Measurements from ENCODE around the gene TRMT44. TPM values are rescaled to one million over a fixed set of nuclear protein-coding genes. Genes with fewer than 3 reads are reported as not detected.
A peak's percentile ranks its signal among the peaks of the same experiment; 100 is the strongest.

TRMT44 gene
- total and polyA plus RNA-seq, 7 experiments from 2014 or later: 13.8 to 33.7 (median 29.3) TPM

DNA sequence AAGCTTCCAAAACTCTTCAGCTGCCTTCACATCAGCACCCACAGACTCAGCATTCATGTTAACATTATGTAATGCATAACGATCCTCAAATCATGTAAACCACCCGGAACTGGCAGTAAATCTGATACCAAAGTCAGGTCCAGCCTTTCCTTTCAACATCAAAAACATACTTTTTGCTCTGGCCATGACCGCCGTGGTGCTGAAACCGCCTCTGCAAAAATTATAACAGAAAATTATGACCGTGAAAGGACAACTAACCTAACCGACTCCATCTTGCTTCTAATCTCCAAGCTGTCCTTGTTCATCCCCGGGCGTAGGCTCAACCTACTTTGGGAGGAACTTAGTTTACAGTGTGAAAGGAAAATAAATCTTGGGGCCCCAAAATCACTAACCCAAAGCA is 51.6 kb downstream of the TRMT44 start:
- CTCF ChIA-PET: no interaction called here
- intact Hi-C loops (cut with micrococcal nuclease): no loop called here

DNA sequence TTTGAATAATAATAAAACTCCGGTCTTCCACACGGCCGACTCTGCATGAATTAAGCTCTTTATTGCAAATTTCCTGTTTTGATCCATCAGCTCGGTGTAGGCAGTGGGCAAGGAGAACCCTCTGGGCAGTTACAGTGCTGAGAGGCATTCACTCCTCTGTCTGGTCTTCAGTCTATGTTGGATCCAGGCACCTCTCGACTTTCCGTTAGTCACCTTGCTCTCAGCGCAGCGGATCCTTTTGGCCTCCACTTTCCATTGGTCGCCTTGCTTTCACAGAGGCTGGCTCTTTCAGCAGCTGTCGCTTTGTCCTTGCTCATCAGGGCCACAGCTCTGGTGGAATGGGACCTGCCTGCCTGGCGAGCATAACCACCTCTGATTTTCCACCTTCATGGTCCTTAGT is 52.9 kb downstream of the TRMT44 start:
- DNase-seq (no peak), ATAC-seq (no peak)
- Mint-ChIP-seq H3K4me3 (no peak overlapping the region), H3K27ac (peak overlapping the region in 1 of 9 donors; percentile 53), H3K9me3 (peaks cover 0 to 32% (median 10%) of the 10 kb centered on the region in 11 donors), H3K27me3 (no peaks in the 10 kb centered on the region), H3K36me3 (peaks cover 0 to 47% (median 33%) of the 10 kb centered on the region in 5 donors), H3K4me1 (no peaks in the 10 kb centered on the region)
- CTCF ChIA-PET: no interaction called here
- POLR2A ChIA-PET: no interaction called here
- H3K4me1 ChIP-seq (ENCODE audit: control insufficient read depth in 2 of 2, insufficient read depth in 2 of 2, low read length in 2 of 2): no peaks in the 10 kb centered on the region
- H3K36me3 ChIP-seq (ENCODE audit: control insufficient read depth in 2 of 3, insufficient read depth in 3 of 3, low read length in 3 of 3): no peaks in the 10 kb centered on the region
- intact Hi-C loops (cut with micrococcal nuclease): no loop called here
- H3K9me3 ChIP-seq (ENCODE audit: control insufficient read depth in 2 of 3, low read length in 3 of 3): peaks cover 0 to 4% (median 0%) of the 10 kb centered on the region in 3 experiments
- no peak overlapping the region for H3K27ac ChIP-seq (ENCODE audit: low read depth, low read length)
- H3K27me3 ChIP-seq (ENCODE audit: control insufficient read depth in 2 of 2, insufficient read depth in 2 of 2, low read length in 2 of 2): no peaks in the 10 kb centered on the region
- H3K4me3 ChIP-seq (ENCODE audit: low read length): no peak overlapping the region

More for the DNA sequence above, 51.6 kb downstream of the TRMT44 start:
- H3K9me3 ChIP-seq (ENCODE audit: control insufficient read depth in 2 of 3, low read length in 3 of 3): peaks cover 0 to 4% (median 0%) of the 10 kb centered on the region in 3 experiments
- H3K4me1 ChIP-seq (ENCODE audit: control insufficient read depth in 2 of 2, insufficient read depth in 2 of 2, low read length in 2 of 2): no peaks in the 10 kb centered on the region
- POLR2A ChIA-PET: no interaction called here
- DNase-seq: no peak
- Mint-ChIP-seq H3K36me3 (peaks cover 0 to 52% (median 31%) of the 10 kb centered on the region in 5 donors), H3K27ac (no peak overlapping the region), H3K4me3 (no peak overlapping the region), H3K27me3 (no peaks in the 10 kb centered on the region), H3K4me1 (no peaks in the 10 kb centered on the region), H3K9me3 (peaks cover 0 to 20% (median 3%) of the 10 kb centered on the region in 11 donors)
- H3K36me3 ChIP-seq (ENCODE audit: control insufficient read depth in 2 of 3, insufficient read depth in 3 of 3, low read length in 3 of 3): no peaks in the 10 kb centered on the region
- no peak for ATAC-seq
- no peak overlapping the region for H3K27ac ChIP-seq (ENCODE audit: low read depth, low read length)
- no peak overlapping the region for H3K4me3 ChIP-seq (ENCODE audit: low read length)
- H3K27me3 ChIP-seq (ENCODE audit: control insufficient read depth in 2 of 2, insufficient read depth in 2 of 2, low read length in 2 of 2): no peaks in the 10 kb centered on the region

DNA sequence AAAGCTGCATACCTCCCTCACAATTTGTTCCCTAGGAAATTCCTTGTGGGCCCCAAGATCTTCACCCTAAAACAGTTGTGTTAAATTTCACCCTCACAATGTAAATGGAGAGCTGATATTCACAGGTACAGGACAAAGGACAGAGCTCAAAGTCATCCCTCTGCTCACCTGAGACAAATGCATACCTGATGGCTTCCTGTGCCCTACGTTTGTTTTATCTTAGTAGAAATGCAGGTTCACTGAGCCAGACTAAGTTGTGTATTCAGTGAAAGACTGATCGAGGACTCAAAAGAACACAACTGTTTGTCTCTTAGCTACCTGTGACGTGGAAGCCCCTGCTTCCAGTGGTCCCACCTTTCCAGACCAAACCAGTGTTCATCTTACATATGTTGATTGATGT is 53.6 kb downstream of the TRMT44 start:
- ATAC-seq: no peak
- H3K27me3 ChIP-seq (ENCODE audit: control insufficient read depth in 2 of 2, insufficient read depth in 2 of 2, low read length in 2 of 2): no peaks in the 10 kb centered on the region
- H3K36me3 ChIP-seq (ENCODE audit: control insufficient read depth in 2 of 3, insufficient read depth in 3 of 3, low read length in 3 of 3): no peaks in the 10 kb centered on the region
- peaks cover 0 to 32% (median 10%) of the 10 kb centered on the region in 11 donors for H3K9me3 Mint-ChIP-seq
- intact Hi-C loops (cut with micrococcal nuclease): no loop called here
- H3K9me3 ChIP-seq (ENCODE audit: control insufficient read depth in 2 of 3, low read length in 3 of 3): peaks cover 0 to 4% (median 0%) of the 10 kb centered on the region in 3 experiments
- no peak overlapping the region for H3K4me3 Mint-ChIP-seq
- H3K4me1 ChIP-seq (ENCODE audit: control insufficient read depth in 2 of 2, insufficient read depth in 2 of 2, low read length in 2 of 2): no peaks in the 10 kb centered on the region
- no peak for DNase-seq
- ChIA-PET CTCF (no interaction called here), POLR2A (no interaction called here)
- H3K27me3 Mint-ChIP-seq: no peaks in the 10 kb centered on the region
- no peak overlapping the region for H3K4me3 ChIP-seq (ENCODE audit: low read length)
- H3K4me1 Mint-ChIP-seq: no peaks in the 10 kb centered on the region
- H3K27ac Mint-ChIP-seq: no peak overlapping the region
- no peak overlapping the region for H3K27ac ChIP-seq (ENCODE audit: low read depth, low read length)
- H3K36me3 Mint-ChIP-seq: peaks cover 0 to 47% (median 33%) of the 10 kb centered on the region in 5 donors

DNA sequence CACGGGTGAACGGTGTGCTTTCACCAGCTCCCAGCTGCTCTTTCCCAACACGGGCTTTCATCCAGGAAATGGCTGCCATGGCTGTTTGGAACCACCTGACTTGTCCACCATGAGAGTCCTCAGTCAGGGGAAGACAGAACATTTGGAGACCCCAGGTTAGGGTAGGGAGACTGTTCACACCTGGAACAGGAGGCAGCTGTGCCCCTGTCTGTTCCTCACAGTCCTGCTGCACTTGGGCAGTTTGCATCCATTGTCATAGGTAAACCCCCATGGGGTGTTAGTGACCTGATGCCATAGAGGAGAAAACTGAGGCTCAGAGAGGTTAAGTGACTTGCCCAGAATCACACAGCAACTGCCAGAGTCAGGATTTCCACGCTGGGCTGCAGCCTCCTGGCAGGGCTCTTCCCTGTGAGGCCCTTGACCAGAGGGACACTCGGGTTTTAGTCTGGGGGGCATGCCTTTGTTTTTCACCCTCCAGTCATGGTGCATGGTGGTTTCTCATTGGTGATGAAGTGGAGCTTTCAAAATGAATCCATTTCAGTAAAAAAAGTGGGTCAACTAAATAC is 54.5 kb downstream of the TRMT44 start:
- ChIA-PET CTCF (no interaction called here), POLR2A (no interaction called here)
- intact Hi-C loops (cut with micrococcal nuclease): no loop called here
- peaks cover 0 to 4% (median 0%) of the 10 kb centered on the region in 3 experiments for H3K9me3 ChIP-seq (ENCODE audit: control insufficient read depth in 2 of 3, low read length in 3 of 3)
- no peak overlapping the region for H3K27ac ChIP-seq (ENCODE audit: low read depth, low read length)
- Mint-ChIP-seq H3K9me3 (peaks cover 0 to 32% (median 10%) of the 10 kb centered on the region in 11 donors), H3K27me3 (no peaks in the 10 kb centered on the region), H3K36me3 (peaks cover 0 to 45% (median 33%) of the 10 kb centered on the region in 5 donors), H3K27ac (no peak overlapping the region), H3K4me3 (no peak overlapping the region), H3K4me1 (no peaks in the 10 kb centered on the region)
- no peaks in the 10 kb centered on the region for H3K27me3 ChIP-seq (ENCODE audit: control insufficient read depth in 2 of 2, insufficient read depth in 2 of 2, low read length in 2 of 2)
- ATAC-seq: no peak
- H3K36me3 ChIP-seq (ENCODE audit: control insufficient read depth in 2 of 3, insufficient read depth in 3 of 3, low read length in 3 of 3): no peaks in the 10 kb centered on the region
- H3K4me1 ChIP-seq (ENCODE audit: control insufficient read depth in 2 of 2, insufficient read depth in 2 of 2, low read length in 2 of 2): no peaks in the 10 kb centered on the region
- H3K4me3 ChIP-seq (ENCODE audit: low read length): no peak overlapping the region
- no peak for DNase-seq

DNA sequence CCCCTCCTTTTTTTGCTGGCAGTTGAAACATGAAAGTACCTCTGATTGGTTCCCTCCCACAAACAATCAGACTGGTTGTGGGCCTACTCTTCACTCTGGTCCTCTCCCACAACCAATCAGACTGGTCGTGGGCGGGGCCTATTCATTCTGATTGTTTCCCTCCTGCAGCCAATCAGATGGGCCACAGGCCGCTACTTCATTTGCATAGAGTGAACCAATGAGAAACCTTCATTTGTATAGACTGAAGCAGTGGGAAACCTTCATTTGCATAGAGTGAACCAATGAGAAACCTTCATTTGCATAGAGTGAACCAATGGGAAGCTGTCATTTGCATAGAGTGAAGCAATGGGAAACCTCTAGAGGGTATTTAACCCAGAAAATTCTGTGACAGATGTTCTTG is 55.2 kb downstream of the TRMT44 start:
- no peaks in the 10 kb centered on the region for H3K36me3 ChIP-seq (ENCODE audit: control insufficient read depth in 2 of 3, insufficient read depth in 3 of 3, low read length in 3 of 3)
- Mint-ChIP-seq H3K36me3 (peaks cover 0 to 41% (median 30%) of the 10 kb centered on the region in 5 donors), H3K9me3 (peaks cover 0 to 32% (median 8%) of the 10 kb centered on the region in 11 donors), H3K4me1 (no peaks in the 10 kb centered on the region), H3K27me3 (no peaks in the 10 kb centered on the region), H3K4me3 (no peak overlapping the region), H3K27ac (no peak overlapping the region)
- ChIA-PET POLR2A (no interaction called here), CTCF (no interaction called here)
- H3K9me3 ChIP-seq (ENCODE audit: control insufficient read depth in 2 of 3, low read length in 3 of 3): peaks cover 0 to 4% (median 0%) of the 10 kb centered on the region in 3 experiments
- H3K27ac ChIP-seq (ENCODE audit: low read depth, low read length): no peak overlapping the region
- H3K4me3 ChIP-seq (ENCODE audit: low read length): no peak overlapping the region
- DNase-seq: no peak
- intact Hi-C loops (cut with micrococcal nuclease): no loop called here
- no peaks in the 10 kb centered on the region for H3K27me3 ChIP-seq (ENCODE audit: control insufficient read depth in 2 of 2, insufficient read depth in 2 of 2, low read length in 2 of 2)
- no peak for ATAC-seq
- no peaks in the 10 kb centered on the region for H3K4me1 ChIP-seq (ENCODE audit: control insufficient read depth in 2 of 2, insufficient read depth in 2 of 2, low read length in 2 of 2)

DNA sequence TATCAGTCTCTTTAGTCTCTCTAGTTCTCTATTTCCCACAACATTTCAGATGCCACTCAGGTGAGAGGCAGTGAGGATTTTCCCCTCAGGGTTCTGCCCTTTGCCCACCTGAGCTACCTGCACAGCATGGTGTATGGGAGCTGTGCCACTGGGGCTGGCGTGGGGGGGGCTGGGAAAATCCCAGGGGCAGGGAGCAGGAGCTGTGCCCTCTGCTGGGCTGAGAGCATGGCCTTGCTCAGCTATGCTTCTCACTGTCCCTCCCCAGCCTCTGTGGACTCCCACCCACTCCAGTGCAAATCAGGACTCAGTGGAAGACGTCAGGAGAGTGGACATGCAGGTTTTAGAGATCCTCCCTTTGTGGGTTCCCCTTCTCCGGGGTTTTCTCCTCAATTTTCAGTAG is 57.2 kb downstream of the TRMT44 start:
- Mint-ChIP-seq H3K36me3 (peaks cover 0 to 35% (median 25%) of the 10 kb centered on the region in 5 donors), H3K4me3 (no peak overlapping the region), H3K9me3 (peaks cover 0 to 24% (median 8%) of the 10 kb centered on the region in 11 donors), H3K27ac (no peak overlapping the region), H3K27me3 (no peaks in the 10 kb centered on the region), H3K4me1 (no peaks in the 10 kb centered on the region)
- H3K9me3 ChIP-seq (ENCODE audit: control insufficient read depth in 2 of 3, low read length in 3 of 3): peaks cover 0 to 4% (median 0%) of the 10 kb centered on the region in 3 experiments
- no peaks in the 10 kb centered on the region for H3K27me3 ChIP-seq (ENCODE audit: control insufficient read depth in 2 of 2, insufficient read depth in 2 of 2, low read length in 2 of 2)
- CTCF ChIA-PET: no interaction called here
- DNase-seq (no peak), ATAC-seq (peak; percentile 18)
- H3K4me3 ChIP-seq (ENCODE audit: low read length): no peak overlapping the region
- H3K36me3 ChIP-seq (ENCODE audit: control insufficient read depth in 2 of 3, insufficient read depth in 3 of 3, low read length in 3 of 3): no peaks in the 10 kb centered on the region
- intact Hi-C loops (cut with micrococcal nuclease): no loop called here
- POLR2A ChIA-PET: no interaction called here
- no peak overlapping the region for H3K27ac ChIP-seq (ENCODE audit: low read depth, low read length)
- H3K4me1 ChIP-seq (ENCODE audit: control insufficient read depth in 2 of 2, insufficient read depth in 2 of 2, low read length in 2 of 2): no peaks in the 10 kb centered on the region

DNA sequence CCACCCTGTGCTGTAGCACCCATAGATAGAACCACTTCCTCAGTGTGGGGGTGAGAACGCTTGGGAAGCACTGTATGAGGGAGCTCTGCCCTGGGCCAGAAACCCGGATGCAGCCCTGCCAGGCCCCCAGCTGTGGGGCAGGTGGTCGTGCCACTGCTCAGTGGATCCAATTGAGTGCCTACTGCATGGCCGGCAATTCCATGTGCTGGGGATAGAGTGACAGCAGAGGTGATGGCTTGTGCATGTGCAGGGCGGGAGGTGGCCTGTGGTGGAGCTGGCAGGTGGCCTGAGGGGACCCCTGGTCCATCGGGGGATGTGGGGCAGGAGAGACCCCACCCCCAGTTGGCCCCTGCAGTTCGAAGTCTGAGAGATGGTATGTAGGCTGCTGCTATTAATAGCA is 60.4 kb downstream of the TRMT44 start:
- Mint-ChIP-seq H3K36me3 (peaks cover 0 to 16% (median 7%) of the 10 kb centered on the region in 5 donors), H3K27ac (no peak overlapping the region), H3K4me1 (no peaks in the 10 kb centered on the region), H3K9me3 (peaks cover 0 to 23% (median 7%) of the 10 kb centered on the region in 11 donors), H3K27me3 (no peaks in the 10 kb centered on the region), H3K4me3 (no peak overlapping the region)
- H3K27me3 ChIP-seq (ENCODE audit: control insufficient read depth in 2 of 2, insufficient read depth in 2 of 2, low read length in 2 of 2): no peaks in the 10 kb centered on the region
- no peak overlapping the region for H3K4me3 ChIP-seq (ENCODE audit: low read length)
- H3K36me3 ChIP-seq (ENCODE audit: control insufficient read depth in 2 of 3, insufficient read depth in 3 of 3, low read length in 3 of 3): no peaks in the 10 kb centered on the region
- DNase-seq: no peak
- peaks cover 0 to 4% (median 0%) of the 10 kb centered on the region in 3 experiments for H3K9me3 ChIP-seq (ENCODE audit: control insufficient read depth in 2 of 3, low read length in 3 of 3)
- ChIA-PET POLR2A (no interaction called here), CTCF (no interaction called here)
- H3K27ac ChIP-seq (ENCODE audit: low read depth, low read length): no peak overlapping the region
- intact Hi-C loops (cut with micrococcal nuclease): no loop called here
- no peaks in the 10 kb centered on the region for H3K4me1 ChIP-seq (ENCODE audit: control insufficient read depth in 2 of 2, insufficient read depth in 2 of 2, low read length in 2 of 2)
- no peak for ATAC-seq
